ENCODE results near the gene NLRP12. TPM values are rescaled to one million over a fixed set of nuclear protein-coding genes. Genes with fewer than 3 reads are reported as not detected.

The NLRP12 gene, protein sequence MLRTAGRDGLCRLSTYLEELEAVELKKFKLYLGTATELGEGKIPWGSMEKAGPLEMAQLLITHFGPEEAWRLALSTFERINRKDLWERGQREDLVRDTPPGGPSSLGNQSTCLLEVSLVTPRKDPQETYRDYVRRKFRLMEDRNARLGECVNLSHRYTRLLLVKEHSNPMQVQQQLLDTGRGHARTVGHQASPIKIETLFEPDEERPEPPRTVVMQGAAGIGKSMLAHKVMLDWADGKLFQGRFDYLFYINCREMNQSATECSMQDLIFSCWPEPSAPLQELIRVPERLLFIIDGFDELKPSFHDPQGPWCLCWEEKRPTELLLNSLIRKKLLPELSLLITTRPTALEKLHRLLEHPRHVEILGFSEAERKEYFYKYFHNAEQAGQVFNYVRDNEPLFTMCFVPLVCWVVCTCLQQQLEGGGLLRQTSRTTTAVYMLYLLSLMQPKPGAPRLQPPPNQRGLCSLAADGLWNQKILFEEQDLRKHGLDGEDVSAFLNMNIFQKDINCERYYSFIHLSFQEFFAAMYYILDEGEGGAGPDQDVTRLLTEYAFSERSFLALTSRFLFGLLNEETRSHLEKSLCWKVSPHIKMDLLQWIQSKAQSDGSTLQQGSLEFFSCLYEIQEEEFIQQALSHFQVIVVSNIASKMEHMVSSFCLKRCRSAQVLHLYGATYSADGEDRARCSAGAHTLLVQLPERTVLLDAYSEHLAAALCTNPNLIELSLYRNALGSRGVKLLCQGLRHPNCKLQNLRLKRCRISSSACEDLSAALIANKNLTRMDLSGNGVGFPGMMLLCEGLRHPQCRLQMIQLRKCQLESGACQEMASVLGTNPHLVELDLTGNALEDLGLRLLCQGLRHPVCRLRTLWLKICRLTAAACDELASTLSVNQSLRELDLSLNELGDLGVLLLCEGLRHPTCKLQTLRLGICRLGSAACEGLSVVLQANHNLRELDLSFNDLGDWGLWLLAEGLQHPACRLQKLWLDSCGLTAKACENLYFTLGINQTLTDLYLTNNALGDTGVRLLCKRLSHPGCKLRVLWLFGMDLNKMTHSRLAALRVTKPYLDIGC
- total RNA-seq = not detected in 2 replicates

DNA sequence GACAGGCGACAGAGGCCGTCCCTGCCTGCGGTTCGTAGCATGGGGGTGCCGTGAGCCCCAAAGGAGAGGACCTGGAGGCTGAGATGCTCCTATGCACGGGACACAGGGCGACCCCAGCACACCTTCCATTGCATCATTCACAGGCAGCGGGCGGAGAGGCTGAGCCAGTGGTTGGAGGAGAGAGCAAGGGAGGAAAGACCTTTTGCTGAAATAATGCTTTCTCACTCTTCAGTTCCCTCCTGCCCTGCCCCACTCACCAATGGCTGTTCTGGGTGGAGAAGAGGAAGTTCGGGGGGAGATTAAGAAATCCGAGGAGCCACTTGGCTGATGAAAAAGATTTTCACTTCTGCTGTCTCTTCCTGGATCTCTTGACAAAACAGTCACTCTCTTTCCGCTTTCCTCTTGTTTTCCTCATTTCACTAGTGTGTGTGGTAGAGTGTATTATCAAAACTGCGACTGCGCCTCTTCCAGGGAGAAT, at the start of gene NLRP12:
Gene NLRP12 (minus strand): TSS at position 181 of the 478 bp plus-strand sequence. CDS start 140 bp downstream, at position 41.

DNA sequence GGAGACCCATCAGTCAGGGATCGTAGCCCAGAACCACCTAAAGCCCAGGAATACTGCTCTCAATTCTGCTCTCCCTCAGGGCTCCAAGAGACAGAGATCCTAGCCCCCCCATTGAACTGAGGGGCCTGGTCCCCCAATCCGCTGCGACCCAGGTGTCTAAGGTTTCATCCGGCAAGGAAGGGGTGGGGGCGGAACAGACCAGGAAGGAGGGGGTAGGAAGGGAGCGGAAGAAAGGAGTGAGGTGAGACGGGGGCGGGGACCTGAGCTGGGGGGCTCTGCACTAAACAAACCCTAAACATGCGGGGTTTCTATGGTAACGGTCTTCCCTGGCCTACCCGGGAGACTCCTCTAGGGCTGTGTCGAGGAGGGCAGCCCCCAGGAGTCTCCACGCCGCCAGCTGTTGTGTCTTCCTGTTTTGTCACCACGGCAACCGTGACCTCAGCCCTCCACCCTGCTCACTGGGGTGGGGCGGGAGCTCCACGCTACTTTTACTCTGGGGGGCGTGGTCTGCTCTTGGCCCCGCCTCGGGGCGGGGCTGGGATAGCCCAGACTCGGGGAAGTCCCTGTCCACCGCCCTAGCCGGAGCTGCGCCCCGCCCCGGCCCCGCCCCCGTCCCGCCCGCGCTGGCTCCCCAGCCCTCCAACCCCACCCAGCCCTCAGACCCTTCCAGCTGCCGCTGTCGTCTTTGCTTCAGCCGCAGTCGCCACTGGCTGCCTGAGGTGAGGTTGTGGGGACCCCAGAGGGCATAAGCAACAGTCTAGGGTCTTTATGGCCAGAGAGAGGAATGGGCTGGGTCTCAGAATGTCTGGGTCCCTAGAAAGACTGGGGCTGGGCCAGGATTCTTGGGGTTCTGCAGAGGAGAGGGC, 43.3 kb upstream of the NLRP12 start, which contains the start of gene MYADM:
Gene MYADM (plus strand): TSS at position 659 of the 866 bp plus-strand sequence. CDS start 5,647 bp downstream, outside the sequence.

Other genes starting within 250 kb of the NLRP12 start
- not detected in 2 replicates for gene DPRX, start 192.3 kb downstream of the NLRP12 start, total RNA-seq
- gene MYADM, start 43.6 kb upstream of the NLRP12 start, total RNA-seq = 9.3 and 11.9 TPM in 2 replicates
- not detected in 2 replicates for gene PRKCG, start 57.9 kb upstream of the NLRP12 start, total RNA-seq
- 0.44 and 2.6 TPM in 2 replicates for gene CACNG7, start 85.0 kb upstream of the NLRP12 start, total RNA-seq
- 0.50 and 0.58 TPM in 2 replicates for gene CACNG8, start 138.6 kb upstream of the NLRP12 start, total RNA-seq
- gene CACNG6, start 167.3 kb upstream of the NLRP12 start, total RNA-seq = 0.33 TPM in 1 of 2 replicates, not detected in the other
- not detected in 2 replicates for gene VSTM1, start 239.6 kb upstream of the NLRP12 start, total RNA-seq